Parathyroid adenoma (tissue), 2 donors: ENCODE results near the gene JAGN1.

Source experiments
- H2AFZ ChIP-seq: fragments of 300-600 bp; sonication (generic); one replicate; pipeline ENCODE4 v1.7.0; 2017; ENCODE audit warnings: antibody characterized with exemption, mild to moderate bottlenecking
- H3K27ac ChIP-seq: fragments of 300-600 bp; sonication (generic); one replicate; pipeline ENCODE4 v1.7.0; 2017
- H3K27me3 ChIP-seq: fragments of 300-600 bp; sonication (generic); one replicate; pipeline ENCODE4 v1.7.0; 2017; ENCODE audit warnings: low read length; ENCODE audit not compliant: control insufficient read depth, insufficient read depth
- H3K36me3 ChIP-seq: fragments of 300-600 bp; sonication (generic); one replicate; pipeline ENCODE4 v1.7.0; 2017; ENCODE audit warnings: low read length; ENCODE audit not compliant: control insufficient read depth, insufficient read depth
- H3K4me1 ChIP-seq: fragments of 300-600 bp; sonication (generic); one replicate; pipeline ENCODE4 v1.7.0; 2017; ENCODE audit warnings: control low read depth
- H3K4me2 ChIP-seq: fragments of 300-600 bp; sonication (generic); one replicate; pipeline ENCODE4 v1.7.0; 2017; ENCODE audit warnings: low read length
- H3K4me3 ChIP-seq: fragments of 300-600 bp; sonication (generic); one replicate; pipeline ENCODE4 v1.7.0; 2017; ENCODE audit warnings: low read depth, low read length
- H3K79me2 ChIP-seq: fragments of 300-600 bp; sonication (generic); one replicate; pipeline ENCODE4 v1.7.0; 2017; ENCODE audit warnings: control low read depth
- H3K9ac ChIP-seq: fragments of 300-600 bp; sonication (generic); one replicate; pipeline ENCODE4 v1.7.0; 2017; ENCODE audit warnings: mild to moderate bottlenecking
- H3K9me3 ChIP-seq: fragments of 300-600 bp; sonication (generic); one replicate; pipeline ENCODE4 v1.7.0; 2017; ENCODE audit warnings: low read length; ENCODE audit not compliant: control insufficient read depth
- CTCF ChIP-seq: fragments of 300-600 bp; sonication (generic); IDR thresholded peaks from one replicate; pipeline ENCODE4 v1.7.0; 2017; ENCODE audit warnings: antibody characterized with exemption, mild to moderate bottlenecking
- donor health status: primary hyperparathyroidism.

The JAGN1 gene

GRCh38 chr3:9903238-9903624 lies 12.8 kb downstream of the JAGN1 start:
- no peak for TF ChIP-seq CTCF

GRCh38 chr3:9903904-9904303 lies 13.5 kb downstream of the JAGN1 start:
- Histone ChIP-seq H3K27me3 (no peaks in the 10 kb centered on the region), H3K4me1 (no peaks in the 10 kb centered on the region), H3K9ac (no peak overlapping the region), H2AFZ (no peak overlapping the region), H3K4me2 (peak overlapping the region; percentile 65), H3K4me3 (no peak overlapping the region), H3K27ac (no peak overlapping the region), H3K36me3 (no peaks in the 10 kb centered on the region), H3K79me2 (no peaks in the 10 kb centered on the region), H3K9me3 (no peaks in the 10 kb centered on the region)
- no peak for TF ChIP-seq CTCF

More at GRCh38 chr3:9903238-9903624, 12.8 kb downstream of the JAGN1 start:
- H3K4me2 ChIP-seq = peak overlapping the region; percentile 65
- peak overlapping the region; percentile 60 for H3K4me3 ChIP-seq
- no peaks in the 10 kb centered on the region for H3K36me3 ChIP-seq
- H3K27ac ChIP-seq = no peak overlapping the region
- H2AFZ ChIP-seq = no peak overlapping the region
- no peaks in the 10 kb centered on the region for H3K27me3 ChIP-seq
- no peaks in the 10 kb centered on the region for H3K9me3 ChIP-seq
- H3K9ac ChIP-seq = no peak overlapping the region
- H3K4me1 ChIP-seq = no peaks in the 10 kb centered on the region
- peaks cover under 1% of the 10 kb centered on the region for H3K79me2 ChIP-seq

GRCh38 chr3:9906480-9906879 lies 16.1 kb downstream of the JAGN1 start:
- Histone ChIP-seq H3K4me2 (no peak overlapping the region), H3K9me3 (no peaks in the 10 kb centered on the region), H2AFZ (no peak overlapping the region), H3K4me1 (no peaks in the 10 kb centered on the region), H3K4me3 (no peak overlapping the region), H3K36me3 (no peaks in the 10 kb centered on the region), H3K9ac (no peak overlapping the region), H3K27me3 (no peaks in the 10 kb centered on the region), H3K79me2 (no peaks in the 10 kb centered on the region), H3K27ac (no peak overlapping the region)
- TF ChIP-seq CTCF = no peak

GRCh38 chr3:9908286-9908685 lies 17.9 kb downstream of the JAGN1 start:
- no peak overlapping the region for H3K9ac ChIP-seq
- TF ChIP-seq CTCF = no peak

GRCh38 chr3:9909221-9910013 lies 19.0 kb downstream of the JAGN1 start:
- Histone ChIP-seq H3K36me3 (no peaks in the 10 kb centered on the region), H3K4me2 (no peak overlapping the region), H3K27me3 (no peaks in the 10 kb centered on the region), H3K79me2 (no peaks in the 10 kb centered on the region), H3K9ac (no peak overlapping the region), H3K9me3 (no peaks in the 10 kb centered on the region), H3K4me3 (no peak overlapping the region), H3K27ac (no peak overlapping the region), H3K4me1 (peaks cover 4% of the 10 kb centered on the region), H2AFZ (no peak overlapping the region)
- no peak for TF ChIP-seq CTCF

More at GRCh38 chr3:9908286-9908685, 17.9 kb downstream of the JAGN1 start:
- no peak overlapping the region for H3K27ac ChIP-seq
- H2AFZ ChIP-seq = no peak overlapping the region
- H3K27me3 ChIP-seq = no peaks in the 10 kb centered on the region
- H3K79me2 ChIP-seq = no peaks in the 10 kb centered on the region
- H3K36me3 ChIP-seq = no peaks in the 10 kb centered on the region
- H3K4me3 ChIP-seq = no peak overlapping the region
- H3K4me1 ChIP-seq = peaks cover 4% of the 10 kb centered on the region
- no peaks in the 10 kb centered on the region for H3K9me3 ChIP-seq
- no peak overlapping the region for H3K4me2 ChIP-seq
